Pancreas (tissue), 10 donors: ENCODE results near the gene CAMK2B. TPM values are rescaled to one million over a fixed set of nuclear protein-coding genes. Genes with fewer than 3 reads are reported as not detected.

Experiments used
- ATAC-seq, 4 donors: fragments of 200-7000 bp; cut with Tn5 transposase; one replicate each; pipeline versions ENCODE4 v1.8.0 to v1.9.1; 2020; ENCODE audit warnings: mild to moderate bottlenecking in 4 of 4, moderate library complexity in 4 of 4
- DNase-seq, 6 donors: peaks; one replicate each; pipeline ENCODE4 v3.0.0-alpha.2; 2020
- FAIRE-seq: peaks from 2 replicates; lab custom pipeline; 2012; peaks lifted over from hg19 to GRCh38; lab: Jason Lieb, UNC
- H3K27ac ChIP-seq, 4 donors: fragments of 200-600 bp; sonication (generic); 1 replicate in 3 of 4; 2 replicates in 1 of 4; pipeline versions ENCODE4 v1.5.0 to v1.8.0; 2020
- H3K27me3 ChIP-seq, 4 donors: fragments of 200-600 bp; one replicate each; pipeline ENCODE4 v1.8.0; 2021
- H3K36me3 ChIP-seq, 3 donors: fragments of 200-600 bp; sonication (generic) in 1 of 3; one replicate each; pipeline versions ENCODE4 v1.5.0 to v1.8.0; 2020 to 2021
- H3K4me1 ChIP-seq, 3 donors: fragments of 200-600 bp; one replicate each; pipeline ENCODE4 v1.8.0; 2021
- H3K4me3 ChIP-seq, 4 donors: fragments of 200-600 bp; sonication (generic) in 2 of 4; one replicate each; pipeline versions ENCODE4 v1.5.0 to v1.8.0; 2020 to 2021
- H3K9me3 ChIP-seq, 4 donors: fragments of 200-600 bp; one replicate each; pipeline ENCODE4 v1.8.0; 2021
- CTCF ChIP-seq, 4 donors: fragments of 200-600 bp; sonication (generic) in 3 of 4; IDR thresholded peaks; one replicate each; pipeline versions ENCODE4 v1.5.0 to v1.8.0; 2021; ENCODE audit warnings: antibody characterized with exemption in 4 of 4
- WGBS, 2 donors: extraction: QIAGEN DNeasy Blood & Tissue Kit; methylation state at CpG; one replicate each; pipeline ENCODE4 v1.1.7; 2013; 5-methylcytosine and 5-hydroxymethylcytosine counted together
- intact Hi-C, 3 donors: fragments of 100-400 bp; cut with DNase I; formaldehyde crosslinking; loops; one replicate each; pipeline versions ENCODE4 v1.11.1 to v1.14.2; 2022
- polyA plus RNA-seq, 2 donors: library from polyadenylated mRNA; stranded (reverse); fragments of 200-250 nt; gene quantifications; one replicate each; pipeline ENCODE4 v1.2.3, GENCODE V29; 2013
- total RNA-seq, 6 donors: library from RNA; stranded (reverse); fragmentation: NEBNext Ultra II Directional in 4 of 6; extraction: Animal tissue kit (Norgen Biotek cat#: 25700) in 4 of 6; gene quantifications; one replicate each; pipeline versions ENCODE4 v1.2.1 to v1.2.4, GENCODE V29; 2021 to 2023
- donor health status: healthy with polysubstance abuse.
- donor health status: DM: no; HTN: no; CAD: no; lungs with moderate emphysema.
- donor health status: DM: no; HTN: no; CAD: no.
- donor health status: control.
- donor health status: control.
- donor health status: Bipolar disorder and iron deficiency.
- donor health status: DM: yes; HTN: yes; CAD: no.
- donor health status: DM: no; HTN: no; CAD: no.
- donor health status: DM: no; HTN: no; CAD: no.
- donor health status: DM: yes; HTN: yes; CAD: no.

The CAMK2B gene
- total and polyA plus RNA-seq, 8 donors, result 0.83 to 34.0 (median 2.0) TPM

- 81 to 83% methylated on average over 2 of the region's 2 CpGs for WGBS, 2 donors
- no peak for FAIRE-seq
- Histone ChIP-seq H3K36me3 (no peaks in the 10 kb centered on the region), H3K27me3 (no peaks in the 10 kb centered on the region), H3K4me3 (no peak overlapping the region), H3K4me1 (no peaks in the 10 kb centered on the region), H3K9me3 (no peaks in the 10 kb centered on the region), H3K27ac (no peak overlapping the region)
- no peak for ATAC-seq
- intact Hi-C loops, result no loop called here
- no peak for DNase-seq
- no peak for TF ChIP-seq CTCF (IDR thresholded peaks at IDR 0.05)
Measured at GRCh38 chr7:44184873-44185446, 140.4 kb downstream of the CAMK2B start.

DNA sequence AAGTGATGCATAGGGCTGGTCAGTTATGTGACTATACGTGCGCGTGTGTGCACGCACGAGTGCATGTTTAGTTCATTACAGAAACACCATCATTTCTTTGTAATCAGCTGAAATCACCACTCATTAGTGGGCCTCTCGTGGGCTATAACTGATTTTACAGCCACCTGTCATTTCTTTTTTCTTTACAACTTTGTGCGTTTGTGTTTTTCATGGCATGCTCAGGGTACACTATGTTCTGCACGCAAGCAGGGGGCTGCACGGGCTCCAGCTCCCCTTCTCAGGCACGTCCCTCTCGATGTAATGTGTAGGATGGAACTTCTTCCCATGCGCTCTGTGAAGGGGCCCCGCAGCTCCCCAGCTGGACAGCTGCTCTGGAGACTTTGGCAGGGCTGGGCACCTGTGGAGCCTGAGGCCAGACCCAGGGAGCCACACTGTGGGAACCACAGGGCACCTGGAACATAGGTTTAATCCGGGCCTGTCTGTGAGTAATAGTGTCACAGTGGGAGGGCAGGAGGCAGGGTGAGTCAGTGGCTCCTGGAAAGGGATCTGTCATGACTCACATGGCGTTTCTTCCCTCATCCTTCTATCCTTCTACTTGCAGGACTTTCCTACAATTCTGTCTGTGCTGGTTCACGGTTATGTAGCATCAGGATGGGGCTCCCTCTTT is 141.1 kb downstream of the CAMK2B start:
- no peak for DNase-seq
- Histone ChIP-seq H3K9me3 (no peaks in the 10 kb centered on the region), H3K27ac (no peak overlapping the region), H3K27me3 (no peaks in the 10 kb centered on the region), H3K36me3 (no peaks in the 10 kb centered on the region), H3K4me1 (no peaks in the 10 kb centered on the region), H3K4me3 (no peak overlapping the region)
- intact Hi-C loops, result no loop called here
- 71 to 78% methylated on average over 16 of the region's 16 CpGs for WGBS, 2 donors
- FAIRE-seq, result no peak
- TF ChIP-seq CTCF (IDR thresholded peaks at IDR 0.05), result no peak
- peak in 3 of 4 donors; percentile 21 to 67 (median 50) for ATAC-seq

DNA sequence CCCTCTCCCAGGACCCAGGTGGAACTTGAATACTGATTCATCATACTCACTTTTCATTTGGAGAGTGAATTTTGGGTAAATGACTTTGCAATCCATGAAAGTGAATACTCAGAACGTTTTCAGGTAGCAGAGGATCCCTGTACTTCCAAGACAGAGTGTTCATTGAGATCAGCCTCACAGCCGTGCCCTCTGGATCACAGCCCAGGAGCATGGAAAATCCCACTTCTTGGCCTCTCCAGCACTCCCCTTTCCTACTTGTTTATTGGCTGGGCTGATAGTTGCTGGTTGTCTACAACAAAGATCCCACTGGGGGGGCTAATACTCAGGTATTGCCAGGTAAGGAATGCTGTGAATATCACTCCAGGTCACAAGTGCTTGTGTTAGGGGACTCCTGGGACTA is 142.0 kb downstream of the CAMK2B start:
- no peaks in the 10 kb centered on the region for H3K27me3 ChIP-seq
- H3K4me3 ChIP-seq, result no peak overlapping the region
- no peak overlapping the region for H3K27ac ChIP-seq
- H3K36me3 ChIP-seq, result no peaks in the 10 kb centered on the region
- no peaks in the 10 kb centered on the region for H3K9me3 ChIP-seq
- ATAC-seq, result peak in 1 of 4 donors; percentile 31
- FAIRE-seq, result no peak
- intact Hi-C loops, result no loop called here
- WGBS, 2 donors, result 20 to 36% methylated on average over 2 of the region's 2 CpGs
- no peak for DNase-seq
- no peaks in the 10 kb centered on the region for H3K4me1 ChIP-seq
- no peak for TF ChIP-seq CTCF (IDR thresholded peaks at IDR 0.05)

GRCh38 chr7:44182827-44183226 is 142.6 kb downstream of the CAMK2B start:
- ATAC-seq, result no peak
- no peak for DNase-seq
- 69 to 85% methylated on average over 5 of the region's 5 CpGs for WGBS, 2 donors
- intact Hi-C loops, result no loop called here
- Histone ChIP-seq H3K9me3 (no peaks in the 10 kb centered on the region), H3K27ac (no peak overlapping the region), H3K27me3 (no peaks in the 10 kb centered on the region), H3K4me1 (no peaks in the 10 kb centered on the region), H3K4me3 (no peak overlapping the region), H3K36me3 (no peaks in the 10 kb centered on the region)
- TF ChIP-seq CTCF (IDR thresholded peaks at IDR 0.05), result no peak
- FAIRE-seq, result no peak

- no peak overlapping the region for H3K4me3 ChIP-seq
- FAIRE-seq, result no peak
- no peaks in the 10 kb centered on the region for H3K4me1 ChIP-seq
- 46 to 51% methylated on average over 3 of the region's 3 CpGs for WGBS, 2 donors
- no peak for DNase-seq
- H3K36me3 ChIP-seq, result no peaks in the 10 kb centered on the region
- H3K27ac ChIP-seq, result no peak overlapping the region
- intact Hi-C loops, result no loop called here
- H3K9me3 ChIP-seq, result no peaks in the 10 kb centered on the region
- ATAC-seq, result no peak
- no peak for TF ChIP-seq CTCF (IDR thresholded peaks at IDR 0.05)
- no peaks in the 10 kb centered on the region for H3K27me3 ChIP-seq
Measured at GRCh38 chr7:44180631-44181030, 144.8 kb downstream of the CAMK2B start.
